ENCODE data around the gene NVL. TPM values are rescaled to one million over a fixed set of nuclear protein-coding genes. Genes with fewer than 3 reads are reported as not detected.

NVL gene
- total and polyA plus RNA-seq, 2 donors (not counting 3 experiments of a cell fraction or from before 2014, with no cell fraction given), result 16.7 to 30.3 TPM

- H3K27ac ChIP-seq (ENCODE audit: insufficient read depth, low read depth, low read length), result no peak overlapping the region
- dilution Hi-C loops (cut with MboI; ENCODE audit: extremely low pct_ligation_motif_present, low sequenced_read_pairs) (no loop called here), intact Hi-C loops (cut with micrococcal nuclease) (no loop called here)
- no peak for DNase-seq (ENCODE audit: low read depth, low spot score)
- H3K4me3 ChIP-seq (replicated peaks in 1 of 3; ENCODE audit: insufficient read depth in 1 of 3, low read depth in 1 of 3, low read length in 3 of 3), result no peak overlapping the region
- no peaks in the 10 kb centered on the region for H3K36me3 ChIP-seq (ENCODE audit: control insufficient read depth in 2 of 2, extremely low read depth in 1 of 2, insufficient read depth in 2 of 2, low read length in 2 of 2)
- no peaks in the 10 kb centered on the region for H3K79me2 ChIP-seq (ENCODE audit: control insufficient read depth, insufficient read depth, low read length)
- TF ChIP-seq POLR2AphosphoS5 (IDR thresholded peaks at IDR 0.05; ENCODE audit: insufficient read depth, low read depth, low read length) (no peak), JUN (IDR thresholded peaks at IDR 0.05; ENCODE audit: borderline replicate concordance, insufficient read depth, insufficient read length, low read depth) (no peak), POLR2A (IDR thresholded peaks at IDR 0.05; ENCODE audit: low read depth, low read length) (no peak), MYC (IDR thresholded peaks at IDR 0.05; ENCODE audit: low read depth, low read length) (no peak), EZH2 (IDR thresholded peaks at IDR 0.05; ENCODE audit: borderline replicate concordance, low read depth, low read length, severe bottlenecking) (no peak), MAX (IDR thresholded peaks at IDR 0.05; ENCODE audit: insufficient read depth, insufficient read length) (no peak), GATA2 (IDR thresholded peaks at IDR 0.05; ENCODE audit: insufficient read depth, insufficient read length, low read depth, low read length) (no peak), CTCF (IDR thresholded peaks at IDR 0.05; ENCODE audit: extremely low read depth in 1 of 2, insufficient read depth in 1 of 2, low read depth in 1 of 2, low read length in 2 of 2) (no peak)
- H3K9me3 ChIP-seq (replicated peaks; ENCODE audit: control insufficient read depth, insufficient read depth, low read length), result no peaks in the 10 kb centered on the region
- no peaks in the 10 kb centered on the region for H3K9me1 ChIP-seq (replicated peaks; ENCODE audit: control insufficient read depth, extremely low read depth, insufficient read depth, low read length)
- H3K4me1 ChIP-seq (ENCODE audit: control insufficient read depth, extremely low read depth, insufficient read depth, low read length), result peaks cover 8% of the 10 kb centered on the region
- no TSS peak for BruUV-seq (replicated peaks)
- FAIRE-seq, result no peak
- no peak overlapping the region for H3K4me2 ChIP-seq (ENCODE audit: insufficient read depth, low read length)
- no peaks in the 10 kb centered on the region for H4K20me1 ChIP-seq (replicated peaks; ENCODE audit: control insufficient read depth, extremely low read depth, insufficient read depth, low read length)
- POLR2A ChIA-PET, result interaction anchor here (0.7 kb wide), 1 partner anchor 31 kb away, joined by 3 read pairs; no protein-coding TSS in a partner anchor
- H2AFZ ChIP-seq (ENCODE audit: low read depth, low read length), result no peak overlapping the region
- no peak overlapping the region for H3K9ac ChIP-seq (replicated peaks; ENCODE audit: extremely low read depth, insufficient read depth, low read length)
- H3K27me3 ChIP-seq (ENCODE audit: control insufficient read depth in 2 of 2, insufficient read depth in 2 of 2, low read length in 2 of 2), result no peaks in the 10 kb centered on the region
- CTCF ChIA-PET, result interaction anchor here (1.4 kb wide), 1 partner anchor 9 kb away, joined by 5 read pairs; no protein-coding TSS in a partner anchor
Observed at GRCh38 chr1:224213438-224214119, 116.4 kb downstream of the NVL start.

Data from endothelial cell of umbilical vein (primary cell).